Liver (tissue), 3 donors: ENCODE data around the gene TNFRSF6B.

ENCODE experiments used
- EGR1 ChIP-seq, 2 donors: IDR thresholded peaks; 2 replicates each; pipeline ENCODE4 v1.6.1; 2016 to 2018; ENCODE audit warnings: antibody characterized with exemption in 2 of 2, low read depth in 2 of 2
- FOXA1 ChIP-seq: IDR thresholded peaks from 2 replicates; pipeline ENCODE4 v1.6.1; 2016; ENCODE audit warnings: antibody characterized with exemption
- HNF4G ChIP-seq: IDR thresholded peaks from 2 replicates; pipeline ENCODE4 v1.6.1; 2016; ENCODE audit warnings: antibody characterized with exemption
- JUND ChIP-seq, 2 donors: IDR thresholded peaks; 2 replicates each; pipeline ENCODE4 v1.6.1; 2016; ENCODE audit warnings: antibody characterized with exemption in 2 of 2
- RAD21 ChIP-seq, 2 donors: IDR thresholded peaks; 2 replicates each; pipeline ENCODE4 v1.6.1; 2016; ENCODE audit warnings: antibody characterized with exemption in 2 of 2, mild to moderate bottlenecking in 2 of 2
- RXRA ChIP-seq, 2 donors: IDR thresholded peaks; 2 replicates each; pipeline ENCODE4 v1.6.1; 2017 to 2018; ENCODE audit warnings: antibody characterized with exemption in 2 of 2, mild to moderate bottlenecking in 1 of 2
- TAF1 ChIP-seq: conservative IDR thresholded peaks from 2 replicates; pipeline ENCODE4 v1.6.1; 2016; ENCODE audit warnings: antibody characterized with exemption, mild to moderate bottlenecking
- TF ChIP-seq, protein P1 (sequence below): fragments of 150-350 bp; IDR thresholded peaks from 2 replicates; pipeline ENCODE4 v1.5.1; 2017; ENCODE audit warnings: improper control_type of control experiment, low read depth, low read length; ENCODE audit not compliant: missing input control
- TF ChIP-seq, protein P2 (sequence below): IDR thresholded peaks from 2 replicates; pipeline ENCODE4 v1.6.1; 2016; ENCODE audit warnings: antibody characterized with exemption
- TF ChIP-seq, protein P3 (sequence below): IDR thresholded peaks from 2 replicates; pipeline ENCODE4 v1.6.1; 2016; ENCODE audit warnings: antibody characterized with exemption
- TF ChIP-seq, protein P4 (sequence below): IDR thresholded peaks from 2 replicates; pipeline ENCODE4 v1.6.1; 2016; ENCODE audit warnings: antibody characterized with exemption, mild to moderate bottlenecking
- TF ChIP-seq, protein P5 (sequence below): IDR thresholded peaks from 2 replicates; pipeline ENCODE4 v1.6.1; 2016; ENCODE audit warnings: antibody characterized with exemption
- donor health status: healthy.
- donor health status: healthy.

DNA sequence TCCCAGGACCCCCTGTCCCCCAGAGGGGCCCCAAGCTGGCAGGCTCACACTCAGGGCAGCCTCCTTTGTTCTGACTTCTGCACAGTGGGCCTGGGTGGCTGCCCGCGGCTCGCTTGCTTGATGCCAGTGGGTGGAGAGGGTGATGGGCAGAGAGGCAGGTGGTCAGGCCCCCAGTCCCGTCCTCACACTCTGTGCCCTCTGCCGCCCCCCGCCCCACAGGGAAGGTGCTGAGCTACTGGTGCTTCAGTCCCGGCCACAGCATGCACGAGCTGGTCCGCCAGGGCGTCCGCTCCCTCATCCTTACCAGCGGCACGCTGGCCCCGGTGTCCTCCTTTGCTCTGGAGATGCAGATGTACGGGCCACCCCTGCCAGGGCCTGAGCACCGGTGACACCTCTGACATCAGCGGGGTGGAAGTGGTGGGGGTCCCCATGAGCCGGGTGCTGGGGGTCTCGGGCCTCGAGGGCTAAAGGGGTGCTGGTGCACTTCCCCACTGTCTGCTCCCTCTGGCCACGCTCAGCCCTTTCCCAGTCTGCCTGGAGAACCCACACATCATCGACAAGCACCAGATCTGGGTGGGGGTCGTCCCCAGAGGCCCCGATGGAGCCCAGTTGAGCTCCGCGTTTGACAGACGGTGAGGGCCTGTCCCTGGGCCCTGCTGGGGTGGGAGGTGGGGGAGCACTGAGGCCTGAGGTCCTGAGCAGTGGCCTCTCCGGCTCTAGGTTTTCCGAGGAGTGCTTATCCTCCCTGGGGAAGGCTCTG is 8.9 kb upstream of the TNFRSF6B start:
- no peak for TF ChIP-seq JUND (IDR thresholded peaks at IDR 0.05)
- TF ChIP-seq, protein P1, sequence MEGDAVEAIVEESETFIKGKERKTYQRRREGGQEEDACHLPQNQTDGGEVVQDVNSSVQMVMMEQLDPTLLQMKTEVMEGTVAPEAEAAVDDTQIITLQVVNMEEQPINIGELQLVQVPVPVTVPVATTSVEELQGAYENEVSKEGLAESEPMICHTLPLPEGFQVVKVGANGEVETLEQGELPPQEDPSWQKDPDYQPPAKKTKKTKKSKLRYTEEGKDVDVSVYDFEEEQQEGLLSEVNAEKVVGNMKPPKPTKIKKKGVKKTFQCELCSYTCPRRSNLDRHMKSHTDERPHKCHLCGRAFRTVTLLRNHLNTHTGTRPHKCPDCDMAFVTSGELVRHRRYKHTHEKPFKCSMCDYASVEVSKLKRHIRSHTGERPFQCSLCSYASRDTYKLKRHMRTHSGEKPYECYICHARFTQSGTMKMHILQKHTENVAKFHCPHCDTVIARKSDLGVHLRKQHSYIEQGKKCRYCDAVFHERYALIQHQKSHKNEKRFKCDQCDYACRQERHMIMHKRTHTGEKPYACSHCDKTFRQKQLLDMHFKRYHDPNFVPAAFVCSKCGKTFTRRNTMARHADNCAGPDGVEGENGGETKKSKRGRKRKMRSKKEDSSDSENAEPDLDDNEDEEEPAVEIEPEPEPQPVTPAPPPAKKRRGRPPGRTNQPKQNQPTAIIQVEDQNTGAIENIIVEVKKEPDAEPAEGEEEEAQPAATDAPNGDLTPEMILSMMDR = no peak
- TF ChIP-seq TAF1 = no peak
- no peak for TF ChIP-seq RAD21 (IDR thresholded peaks at IDR 0.05)
- no peak for TF ChIP-seq HNF4G
- no peak for TF ChIP-seq RXRA (IDR thresholded peaks at IDR 0.05)
- TF ChIP-seq, protein P2, sequence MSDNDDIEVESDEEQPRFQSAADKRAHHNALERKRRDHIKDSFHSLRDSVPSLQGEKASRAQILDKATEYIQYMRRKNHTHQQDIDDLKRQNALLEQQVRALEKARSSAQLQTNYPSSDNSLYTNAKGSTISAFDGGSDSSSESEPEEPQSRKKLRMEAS = no peak
- TF ChIP-seq, protein P3, sequence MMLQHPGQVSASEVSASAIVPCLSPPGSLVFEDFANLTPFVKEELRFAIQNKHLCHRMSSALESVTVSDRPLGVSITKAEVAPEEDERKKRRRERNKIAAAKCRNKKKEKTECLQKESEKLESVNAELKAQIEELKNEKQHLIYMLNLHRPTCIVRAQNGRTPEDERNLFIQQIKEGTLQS = no peak
- TF ChIP-seq, protein P4, sequence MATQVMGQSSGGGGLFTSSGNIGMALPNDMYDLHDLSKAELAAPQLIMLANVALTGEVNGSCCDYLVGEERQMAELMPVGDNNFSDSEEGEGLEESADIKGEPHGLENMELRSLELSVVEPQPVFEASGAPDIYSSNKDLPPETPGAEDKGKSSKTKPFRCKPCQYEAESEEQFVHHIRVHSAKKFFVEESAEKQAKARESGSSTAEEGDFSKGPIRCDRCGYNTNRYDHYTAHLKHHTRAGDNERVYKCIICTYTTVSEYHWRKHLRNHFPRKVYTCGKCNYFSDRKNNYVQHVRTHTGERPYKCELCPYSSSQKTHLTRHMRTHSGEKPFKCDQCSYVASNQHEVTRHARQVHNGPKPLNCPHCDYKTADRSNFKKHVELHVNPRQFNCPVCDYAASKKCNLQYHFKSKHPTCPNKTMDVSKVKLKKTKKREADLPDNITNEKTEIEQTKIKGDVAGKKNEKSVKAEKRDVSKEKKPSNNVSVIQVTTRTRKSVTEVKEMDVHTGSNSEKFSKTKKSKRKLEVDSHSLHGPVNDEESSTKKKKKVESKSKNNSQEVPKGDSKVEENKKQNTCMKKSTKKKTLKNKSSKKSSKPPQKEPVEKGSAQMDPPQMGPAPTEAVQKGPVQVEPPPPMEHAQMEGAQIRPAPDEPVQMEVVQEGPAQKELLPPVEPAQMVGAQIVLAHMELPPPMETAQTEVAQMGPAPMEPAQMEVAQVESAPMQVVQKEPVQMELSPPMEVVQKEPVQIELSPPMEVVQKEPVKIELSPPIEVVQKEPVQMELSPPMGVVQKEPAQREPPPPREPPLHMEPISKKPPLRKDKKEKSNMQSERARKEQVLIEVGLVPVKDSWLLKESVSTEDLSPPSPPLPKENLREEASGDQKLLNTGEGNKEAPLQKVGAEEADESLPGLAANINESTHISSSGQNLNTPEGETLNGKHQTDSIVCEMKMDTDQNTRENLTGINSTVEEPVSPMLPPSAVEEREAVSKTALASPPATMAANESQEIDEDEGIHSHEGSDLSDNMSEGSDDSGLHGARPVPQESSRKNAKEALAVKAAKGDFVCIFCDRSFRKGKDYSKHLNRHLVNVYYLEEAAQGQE = no peak
- no peak for TF ChIP-seq EGR1 (IDR thresholded peaks at IDR 0.05; ENCODE audit: low read depth in 2 of 2)
- TF ChIP-seq, protein P5, sequence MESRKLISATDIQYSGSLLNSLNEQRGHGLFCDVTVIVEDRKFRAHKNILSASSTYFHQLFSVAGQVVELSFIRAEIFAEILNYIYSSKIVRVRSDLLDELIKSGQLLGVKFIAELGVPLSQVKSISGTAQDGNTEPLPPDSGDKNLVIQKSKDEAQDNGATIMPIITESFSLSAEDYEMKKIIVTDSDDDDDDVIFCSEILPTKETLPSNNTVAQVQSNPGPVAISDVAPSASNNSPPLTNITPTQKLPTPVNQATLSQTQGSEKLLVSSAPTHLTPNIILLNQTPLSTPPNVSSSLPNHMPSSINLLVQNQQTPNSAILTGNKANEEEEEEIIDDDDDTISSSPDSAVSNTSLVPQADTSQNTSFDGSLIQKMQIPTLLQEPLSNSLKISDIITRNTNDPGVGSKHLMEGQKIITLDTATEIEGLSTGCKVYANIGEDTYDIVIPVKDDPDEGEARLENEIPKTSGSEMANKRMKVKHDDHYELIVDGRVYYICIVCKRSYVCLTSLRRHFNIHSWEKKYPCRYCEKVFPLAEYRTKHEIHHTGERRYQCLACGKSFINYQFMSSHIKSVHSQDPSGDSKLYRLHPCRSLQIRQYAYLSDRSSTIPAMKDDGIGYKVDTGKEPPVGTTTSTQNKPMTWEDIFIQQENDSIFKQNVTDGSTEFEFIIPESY = no peak
- TF ChIP-seq FOXA1 = no peak
